ENCODE data around the gene PLXNB1. TPM values are rescaled to one million over a fixed set of nuclear protein-coding genes. Genes with fewer than 3 reads are reported as not detected.
A peak's percentile ranks its signal among the peaks of the same experiment; 100 is the strongest.

Gene PLXNB1
- total and polyA plus RNA-seq, 2 of the 13 experiments (the other 11 are each of a cell fraction or from before 2014, with no cell fraction given) = 86.0 to 143 TPM

- no peak for TF ChIP-seq MAFG (CRISPR knock-in tag; IDR thresholded peaks at IDR 0.05)
- TF ChIP-seq ZNF17 (CRISPR knock-in tag; IDR thresholded peaks at IDR 0.05) = no peak
- no peak for TF ChIP-seq MTA1 (CRISPR knock-in tag; IDR thresholded peaks at IDR 0.05; ENCODE audit: borderline replicate concordance)
These were observed 14.5 kb downstream of the PLXNB1 start (continued) for GRCh38 chr3:48415251-48415953.

GRCh38 chr3:48414376-48415250, 15.3 kb downstream of the PLXNB1 start:
- no peak overlapping the region for H3K4me3 ChIP-seq (replicated peaks in 1 of 3; ENCODE audit: insufficient read depth in 1 of 3, low read depth in 2 of 3, low read length in 3 of 3)
- peaks cover 82 to 100% of the 10 kb centered on the region in 2 experiments for H3K36me3 ChIP-seq (replicated peaks in 1 of 2; ENCODE audit: control insufficient read depth in 1 of 2, insufficient read depth in 2 of 2, low read length in 2 of 2)
- in situ Hi-C loops (cut with HindIII; ENCODE audit: extremely low pct_ligation_motif_present, low pct_unique_long_range_greater_than_20kb) = no loop called here
- H3K79me2 ChIP-seq (ENCODE audit: insufficient read depth, low read length) = no peaks in the 10 kb centered on the region
- intact Hi-C loops (cut with micrococcal nuclease; ENCODE audit: unreplicated experiment) = no loop called here
- H3K27ac ChIP-seq (ENCODE audit: extremely low read length, insufficient read depth, low read length) = no peak overlapping the region
- H3K4me1 ChIP-seq (ENCODE audit: insufficient read depth, low read length) = no peaks in the 10 kb centered on the region
- H3K4me2 ChIP-seq (ENCODE audit: low read depth, low read length) = no peak overlapping the region
- POLR2A ChIA-PET = interaction anchor here (0.7 to 11.1 kb wide), 2 partner anchors 11 to 16 kb away, joined by 3 to 130 read pairs; partner anchors contain the start of gene PLXNB1
- H3K9me3 ChIP-seq (ENCODE audit: low read length) = no peaks in the 10 kb centered on the region
- peaks cover 11% of the 10 kb centered on the region; the same call in 1 of the 2 replicates for H4K20me1 ChIP-seq (ENCODE audit: insufficient read depth, low read length)
- H3K9ac ChIP-seq (ENCODE audit: insufficient read depth, low read depth, low read length) = no peak overlapping the region
- no peak for TF ChIP-seq MAZ (IDR thresholded peaks at IDR 0.05; ENCODE audit: borderline replicate concordance, low read depth, low read length)
- TF ChIP-seq MAZ (CRISPR knock-in tag; IDR thresholded peaks at IDR 0.05; ENCODE audit: low read depth) = peak; percentile 12; the same call in 1 of the 2 replicates
- peak; percentile 10 for TF ChIP-seq RBM22 (optimal IDR thresholded peaks at IDR 0.05; ENCODE audit: low read length)
- TF ChIP-seq STAG1 (CRISPR knock-in tag; IDR thresholded peaks at IDR 0.05) = no peak
- BruUV-seq (replicated peaks) = no TSS peak
- CTCF ChIA-PET (ENCODE audit: low intra/inter-chr PET ratio, low total read pairs) = interaction anchor here (2.7 to 4.1 kb wide), 2 partner anchors 19 to 21 kb away, joined by 9 to 25 read pairs; no protein-coding TSS in a partner anchor
- DNase-seq (ENCODE audit: low spot score) (no peak), FAIRE-seq (no peak), ATAC-seq (no peak)
- no peak overlapping the region for H2AFZ ChIP-seq (ENCODE audit: low read length)
- 97% methylated on average over 12 of the region's 25 CpGs for WGBS (ENCODE audit: low lambda C conversion rate)
- no peaks in the 10 kb centered on the region for H3K27me3 ChIP-seq (ENCODE audit: control insufficient read depth in 1 of 2, insufficient read depth in 2 of 2, low read length in 2 of 2)

Measured in HepG2 (cell line).